GM12801 (cell line): Measurements from ENCODE around the gene GPATCH2.

Source experiments
- TF ChIP-seq, protein P1 (sequence below): IDR thresholded peaks from one replicate; pipeline ENCODE4 v1.5.1; 2011; ENCODE audit warnings: control low read depth; ENCODE audit not compliant: insufficient read length; ENCODE audit errors: extremely low read depth

Gene GPATCH2

DNA sequence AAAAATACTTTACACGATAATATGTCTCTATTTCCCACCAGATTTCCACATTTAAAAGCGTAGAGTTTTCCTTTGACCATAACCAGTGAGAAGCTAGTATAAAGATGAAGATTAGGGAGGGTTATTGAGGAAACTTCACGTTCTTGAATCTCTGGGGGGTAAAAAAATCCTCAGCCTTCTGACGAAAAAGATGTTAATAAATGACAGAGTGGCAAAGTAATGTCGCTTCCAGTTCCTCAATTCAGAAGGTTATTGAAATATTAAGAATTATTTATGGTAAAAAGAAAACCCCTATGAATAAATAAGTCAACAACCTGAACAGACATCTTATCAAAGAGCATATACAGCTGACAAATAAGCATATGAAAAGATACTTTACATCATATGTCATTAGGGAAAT, 241.0 kb downstream of the GPATCH2 start:
- TF ChIP-seq, protein P1, sequence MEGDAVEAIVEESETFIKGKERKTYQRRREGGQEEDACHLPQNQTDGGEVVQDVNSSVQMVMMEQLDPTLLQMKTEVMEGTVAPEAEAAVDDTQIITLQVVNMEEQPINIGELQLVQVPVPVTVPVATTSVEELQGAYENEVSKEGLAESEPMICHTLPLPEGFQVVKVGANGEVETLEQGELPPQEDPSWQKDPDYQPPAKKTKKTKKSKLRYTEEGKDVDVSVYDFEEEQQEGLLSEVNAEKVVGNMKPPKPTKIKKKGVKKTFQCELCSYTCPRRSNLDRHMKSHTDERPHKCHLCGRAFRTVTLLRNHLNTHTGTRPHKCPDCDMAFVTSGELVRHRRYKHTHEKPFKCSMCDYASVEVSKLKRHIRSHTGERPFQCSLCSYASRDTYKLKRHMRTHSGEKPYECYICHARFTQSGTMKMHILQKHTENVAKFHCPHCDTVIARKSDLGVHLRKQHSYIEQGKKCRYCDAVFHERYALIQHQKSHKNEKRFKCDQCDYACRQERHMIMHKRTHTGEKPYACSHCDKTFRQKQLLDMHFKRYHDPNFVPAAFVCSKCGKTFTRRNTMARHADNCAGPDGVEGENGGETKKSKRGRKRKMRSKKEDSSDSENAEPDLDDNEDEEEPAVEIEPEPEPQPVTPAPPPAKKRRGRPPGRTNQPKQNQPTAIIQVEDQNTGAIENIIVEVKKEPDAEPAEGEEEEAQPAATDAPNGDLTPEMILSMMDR, result no peak

DNA sequence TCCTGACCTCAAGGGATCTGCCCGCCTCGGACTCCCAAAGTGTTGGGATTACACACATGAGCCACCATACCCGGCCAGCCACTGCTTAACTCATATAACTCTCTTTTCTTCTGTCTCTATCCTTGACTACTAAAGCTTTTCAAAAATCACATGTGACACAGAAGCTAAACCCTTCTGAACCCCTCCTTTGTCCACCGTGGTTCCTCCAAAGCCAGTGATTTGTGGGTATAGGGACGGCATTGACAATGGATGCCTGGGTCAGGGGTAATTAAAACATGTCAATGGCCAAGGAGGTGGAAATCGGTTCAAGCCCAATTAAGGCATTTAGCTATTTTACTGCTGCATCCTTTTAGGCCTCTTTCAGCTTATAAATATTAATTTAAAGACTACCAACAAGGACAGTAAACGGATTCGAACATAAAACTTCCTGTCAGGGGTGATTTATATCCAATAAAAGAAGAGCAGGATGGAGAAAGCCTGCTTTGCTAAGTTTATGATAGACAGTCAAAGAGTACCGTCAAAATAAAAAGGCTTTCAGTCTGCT, 242.3 kb downstream of the GPATCH2 start:
- TF ChIP-seq, protein P1, result no peak

DNA sequence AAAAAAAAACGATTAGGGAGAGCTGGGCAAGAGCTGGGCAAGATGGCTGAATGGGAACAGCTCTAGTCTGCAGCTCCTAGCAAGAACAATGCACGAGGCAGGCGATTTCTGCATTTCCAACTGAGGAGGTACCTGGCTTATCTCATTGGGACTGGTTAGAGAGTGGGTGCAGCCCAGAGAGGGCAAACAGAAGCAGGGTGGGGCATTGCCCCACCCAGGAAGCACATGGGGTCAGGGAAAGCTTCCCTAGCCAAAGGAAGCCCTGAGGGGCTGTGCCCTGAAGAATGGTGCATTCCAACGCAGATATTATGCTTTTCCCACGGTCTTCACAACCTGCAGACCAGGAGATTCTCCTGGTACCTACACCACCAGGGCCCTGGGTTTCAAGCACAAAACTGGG, 251.6 kb downstream of the GPATCH2 start:
- TF ChIP-seq, protein P1, result no peak
